GM21528 (cell line): ENCODE measurements around the gene ARL6IP5.

Experiments
- ATAC-seq: cut with Tn5 transposase; IDR thresholded peaks from one replicate; pipeline ENCODE4 v1.9.1; 2021; ENCODE audit warnings: mild to moderate bottlenecking, moderate library complexity; ENCODE audit not compliant: unreplicated experiment, low FRiP score

Gene ARL6IP5

GRCh38 chr3:69084326-69085167 is at the start of gene ARL6IP5:
Gene ARL6IP5, plus strand, starts transcription at chr3:69084937. Its CDS starts 111 bp downstream, at chr3:69085048.
- ATAC-seq: peak; percentile 55

GRCh38 chr3:69044608-69045007 is 40.1 kb upstream of the ARL6IP5 start:
- ATAC-seq: no peak

- no peak for ATAC-seq
Observed at GRCh38 chr3:69048990-69049389, 35.7 kb upstream of the ARL6IP5 start.

GRCh38 chr3:69051756-69052471 is 32.8 kb upstream of the ARL6IP5 start, which contains the start of gene TMF1:
Gene TMF1, minus strand, starts transcription at chr3:69052333. Its CDS starts 247 bp downstream, at chr3:69052086.
- ATAC-seq: peak; percentile 96

GRCh38 chr3:69052472-69052898 is 32.3 kb upstream of the ARL6IP5 start:
- peak; percentile 7 for ATAC-seq

- peak; percentile 97 for ATAC-seq
Observed at GRCh38 chr3:69058180-69058946, 26.4 kb upstream of the ARL6IP5 start.

GRCh38 chr3:69058947-69059224 is 25.9 kb upstream of the ARL6IP5 start:
- ATAC-seq: no peak

- no peak for ATAC-seq
Observed at GRCh38 chr3:69059688-69060087, 25.0 kb upstream of the ARL6IP5 start.

- no peak for ATAC-seq
Observed at GRCh38 chr3:69063636-69064035, 21.1 kb upstream of the ARL6IP5 start.

GRCh38 chr3:69065318-69065964 is 19.3 kb upstream of the ARL6IP5 start:
- ATAC-seq: no peak

GRCh38 chr3:69066121-69066520 is 18.6 kb upstream of the ARL6IP5 start:
- no peak for ATAC-seq

GRCh38 chr3:69072928-69073327 is 11.8 kb upstream of the ARL6IP5 start:
- no peak for ATAC-seq

GRCh38 chr3:69079269-69080159 is 5.2 kb upstream of the ARL6IP5 start:
- peak; percentile 19 for ATAC-seq

GRCh38 chr3:69080233-69080920 is 4.4 kb upstream of the ARL6IP5 start, which contains the start of gene UBA3:
Gene UBA3, minus strand, starts transcription at chr3:69080365. Its CDS starts 12 bp downstream, at chr3:69080353.
- peak; percentile 51 for ATAC-seq

- ATAC-seq: no peak
Observed at GRCh38 chr3:69081583-69082262, 3.0 kb upstream of the ARL6IP5 start.

- ATAC-seq: no peak
Observed at GRCh38 chr3:69082361-69082760, 2.4 kb upstream of the ARL6IP5 start.

GRCh38 chr3:69082805-69083204 is 1.9 kb upstream of the ARL6IP5 start:
- ATAC-seq: peak; percentile 46

GRCh38 chr3:69085168-69085832 is 563 bp downstream of the ARL6IP5 start:
- peak; percentile 2 for ATAC-seq
